GM13977 (cell line): ENCODE data around the gene TIAL1.

Experiments used
- DNase-seq: peaks from one replicate; pipeline ENCODE4 v3.0.0; 2012; ENCODE audit warnings: low spot score
- in situ Hi-C: fragments of 300-500 bp; cut with MboI; formaldehyde crosslinking; loops from one replicate; pipeline ENCODE4 v1.12.0; 2022; ENCODE audit warnings: low sequenced_read_pairs, low pct_unique_long_range_greater_than_20kb, mixed read lengths, inconsistent platforms; ENCODE audit not compliant: unreplicated experiment
- TF ChIP-seq, protein P1 (sequence below): IDR thresholded peaks from 2 replicates; pipeline ENCODE4 v1.5.1; 2012; ENCODE audit warnings: mild to moderate bottlenecking, control low read depth; ENCODE audit not compliant: insufficient read depth; ENCODE audit errors: extremely low read depth, missing control alignments

TIAL1 gene

DNA sequence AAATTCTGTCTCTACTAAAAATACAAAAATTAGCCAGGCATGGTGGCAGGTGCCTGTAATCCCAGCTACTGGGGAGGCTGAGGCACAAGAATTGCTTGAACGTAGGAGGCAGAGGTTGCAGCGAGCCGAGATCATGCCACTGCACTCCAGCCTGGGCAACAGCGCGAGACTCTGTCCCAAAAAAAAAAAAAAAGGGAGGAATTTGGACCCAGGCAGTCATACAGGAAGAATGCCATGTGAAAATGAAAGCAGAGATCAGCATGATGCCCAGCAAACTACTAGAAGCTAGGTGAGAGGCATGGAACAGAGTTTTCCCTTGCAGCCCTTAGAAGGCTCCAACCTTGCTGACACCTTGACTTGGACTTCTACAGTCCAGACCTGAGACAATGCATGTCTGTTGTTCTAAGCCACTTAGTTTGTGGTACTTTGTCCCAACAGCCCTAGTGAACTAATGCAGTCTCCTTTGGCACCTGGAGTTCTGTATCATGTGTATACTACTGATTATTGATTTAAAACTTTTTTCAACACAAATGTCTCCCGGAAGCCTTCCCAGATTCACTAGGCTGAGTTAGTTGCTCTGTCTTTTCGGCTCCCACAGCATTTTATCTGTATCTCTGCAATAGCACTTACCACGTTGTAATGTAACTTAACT lies 44.2 kb upstream of the TIAL1 start:
- DNase-seq: no peak
- TF ChIP-seq, protein P1, sequence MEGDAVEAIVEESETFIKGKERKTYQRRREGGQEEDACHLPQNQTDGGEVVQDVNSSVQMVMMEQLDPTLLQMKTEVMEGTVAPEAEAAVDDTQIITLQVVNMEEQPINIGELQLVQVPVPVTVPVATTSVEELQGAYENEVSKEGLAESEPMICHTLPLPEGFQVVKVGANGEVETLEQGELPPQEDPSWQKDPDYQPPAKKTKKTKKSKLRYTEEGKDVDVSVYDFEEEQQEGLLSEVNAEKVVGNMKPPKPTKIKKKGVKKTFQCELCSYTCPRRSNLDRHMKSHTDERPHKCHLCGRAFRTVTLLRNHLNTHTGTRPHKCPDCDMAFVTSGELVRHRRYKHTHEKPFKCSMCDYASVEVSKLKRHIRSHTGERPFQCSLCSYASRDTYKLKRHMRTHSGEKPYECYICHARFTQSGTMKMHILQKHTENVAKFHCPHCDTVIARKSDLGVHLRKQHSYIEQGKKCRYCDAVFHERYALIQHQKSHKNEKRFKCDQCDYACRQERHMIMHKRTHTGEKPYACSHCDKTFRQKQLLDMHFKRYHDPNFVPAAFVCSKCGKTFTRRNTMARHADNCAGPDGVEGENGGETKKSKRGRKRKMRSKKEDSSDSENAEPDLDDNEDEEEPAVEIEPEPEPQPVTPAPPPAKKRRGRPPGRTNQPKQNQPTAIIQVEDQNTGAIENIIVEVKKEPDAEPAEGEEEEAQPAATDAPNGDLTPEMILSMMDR: no peak
- in situ Hi-C loops: no loop called here

DNA sequence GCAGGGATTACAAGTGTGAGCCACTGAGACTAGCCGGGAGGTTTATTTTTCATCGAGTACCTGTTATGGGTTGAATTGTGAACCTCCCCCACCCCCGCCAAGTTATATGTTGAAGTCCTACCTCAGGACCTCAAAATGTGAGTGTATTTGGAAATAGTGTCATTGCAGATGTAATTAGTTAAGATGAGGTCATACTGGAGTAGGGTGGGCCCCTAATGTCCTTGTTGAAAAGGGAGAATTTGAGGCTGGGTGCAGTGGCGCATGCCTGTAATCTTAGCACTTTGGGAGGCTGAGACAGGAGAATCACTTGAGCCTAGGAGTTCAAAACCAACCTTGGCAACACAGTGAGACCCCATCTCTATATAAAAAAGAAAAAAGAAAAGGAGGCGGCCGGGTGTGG lies 43.6 kb upstream of the TIAL1 start:
- in situ Hi-C loops: no loop called here
- DNase-seq: no peak
- TF ChIP-seq, protein P1: no peak

DNA sequence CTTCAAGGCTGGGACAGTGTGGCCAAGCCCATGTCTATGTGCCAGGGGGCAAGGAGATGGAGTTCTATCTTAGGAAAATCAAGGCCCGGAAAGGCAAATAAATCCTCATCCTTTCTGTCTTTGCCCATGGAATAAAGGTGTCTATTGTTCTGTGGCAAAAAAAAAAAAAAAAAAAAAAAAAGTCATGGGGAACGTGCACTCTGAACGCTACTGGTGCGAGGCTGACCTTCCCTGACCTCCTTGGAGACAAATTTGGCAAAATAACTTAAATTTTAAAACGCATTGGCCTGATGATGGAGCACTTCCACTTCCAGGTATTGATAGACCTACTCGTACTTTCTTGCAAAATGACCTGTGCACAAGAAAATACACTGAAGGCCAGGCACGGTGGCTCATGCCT lies 42.2 kb upstream of the TIAL1 start:
- in situ Hi-C loops: no loop called here
- TF ChIP-seq, protein P1: no peak
- no peak for DNase-seq

DNA sequence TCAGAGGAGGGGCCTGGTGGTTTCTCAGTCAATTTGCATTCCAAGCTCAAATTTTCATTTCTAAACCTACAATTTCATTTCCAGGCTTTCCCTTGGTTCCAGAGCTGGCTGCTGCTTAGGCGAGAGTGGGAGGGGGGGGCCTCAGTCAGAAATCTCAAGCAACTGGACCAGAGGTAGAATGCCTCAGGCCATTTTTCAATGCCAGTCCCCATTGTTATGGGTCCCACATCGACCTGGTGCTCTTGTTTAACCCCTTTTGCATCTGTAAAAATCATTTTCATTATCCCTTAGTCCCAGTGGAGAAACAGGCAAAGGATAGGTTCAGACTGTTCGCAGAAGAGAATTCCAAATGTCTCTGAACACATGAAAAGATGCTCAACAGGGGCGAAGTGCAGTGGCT lies 40.9 kb upstream of the TIAL1 start:
- DNase-seq: no peak
- TF ChIP-seq, protein P1: no peak
- in situ Hi-C loops: no loop called here

DNA sequence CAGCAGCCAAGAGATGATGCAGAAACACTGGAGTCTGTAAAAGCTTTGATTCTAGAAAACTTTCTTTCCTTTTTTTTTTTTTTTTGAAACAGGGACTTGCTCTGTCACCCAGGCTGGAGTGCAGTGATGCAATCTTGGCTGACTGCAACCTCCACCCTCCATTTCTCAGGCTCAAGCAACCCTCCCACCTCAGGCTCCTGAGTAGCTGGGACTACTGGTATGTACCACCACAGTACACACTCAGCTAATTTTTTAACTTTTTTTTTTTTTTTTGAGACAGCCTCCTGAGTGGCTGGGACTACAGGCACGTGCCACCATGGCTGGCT lies 37.4 kb upstream of the TIAL1 start:
- TF ChIP-seq, protein P1: no peak
- in situ Hi-C loops: no loop called here
- DNase-seq: no peak

DNA sequence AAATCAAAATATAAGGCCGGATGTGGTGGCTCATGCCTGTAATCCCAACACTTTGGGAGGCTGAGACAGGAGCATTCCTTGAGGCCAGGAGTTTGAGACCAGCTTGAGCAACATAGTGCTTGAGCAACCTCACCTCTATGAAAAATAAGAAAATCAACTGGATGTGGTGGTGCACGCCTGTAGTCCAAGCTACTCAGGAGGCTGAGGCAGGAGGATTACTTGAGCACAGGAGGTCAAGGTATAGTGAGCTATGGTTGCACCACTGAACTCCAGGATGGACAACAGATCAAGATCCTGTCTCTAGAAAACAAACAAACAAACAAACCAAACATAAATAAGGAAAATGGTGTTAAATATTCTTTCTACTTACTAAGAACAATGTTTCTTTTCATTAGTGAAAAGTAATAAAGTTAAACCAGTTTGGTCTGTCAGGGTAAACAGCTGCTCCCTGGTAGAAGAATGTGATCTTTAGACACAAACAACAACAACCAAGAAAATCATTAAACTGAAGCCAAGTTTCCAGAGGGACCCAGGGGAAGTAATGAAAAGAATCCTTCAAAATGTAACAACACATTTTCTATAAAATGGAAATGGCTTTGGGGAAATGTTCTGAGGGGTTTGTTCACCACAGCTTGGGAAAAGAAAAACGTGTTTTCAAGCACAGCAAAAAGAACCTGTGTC lies 36.9 kb upstream of the TIAL1 start:
- in situ Hi-C loops: no loop called here
- DNase-seq: no peak
- TF ChIP-seq, protein P1: no peak

DNA sequence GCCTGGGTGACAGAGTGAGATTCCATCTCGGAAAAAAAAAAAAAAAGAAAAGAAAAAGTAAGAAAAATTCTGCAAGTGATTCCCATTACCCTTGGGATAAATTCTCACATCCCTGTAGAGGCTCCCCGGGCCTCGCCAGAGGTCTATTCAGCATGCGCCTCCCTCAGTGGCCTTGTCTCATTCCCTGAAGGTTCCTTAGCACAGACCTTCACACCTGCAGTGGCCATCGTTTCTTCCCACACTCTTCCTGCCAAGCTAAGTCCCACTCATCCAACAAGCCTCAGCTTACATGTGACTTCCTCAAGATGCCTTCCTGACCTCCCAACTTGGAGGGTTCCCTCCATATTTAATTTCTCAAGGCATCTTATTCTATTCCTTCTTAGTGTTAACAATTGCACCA lies 33.5 kb upstream of the TIAL1 start:
- DNase-seq: no peak
- in situ Hi-C loops: no loop called here
- TF ChIP-seq, protein P1: no peak
